ENCODE results near the gene SRGAP3.

- TF ChIP-seq EP300 (IDR thresholded peaks at IDR 0.05; ENCODE audit: borderline replicate concordance in 1 of 2, control insufficient read depth in 1 of 2, low read depth in 2 of 2, low read length in 2 of 2) (no peak), GATAD2B (conservative IDR thresholded peaks at IDR 0.05; ENCODE audit: low read depth) (no peak), ETV6 (conservative IDR thresholded peaks at IDR 0.05 in 1 of 2, IDR thresholded peaks at IDR 0.05 in 1 of 2; ENCODE audit: borderline replicate concordance in 1 of 2, low read depth in 1 of 2) (no peak), RFX5 (IDR thresholded peaks at IDR 0.05; ENCODE audit: low read depth, low read length) (no peak), FOS (IDR thresholded peaks at IDR 0.05; ENCODE audit: borderline replicate concordance, extremely low read depth, insufficient read length) (no peak), EZH2 (IDR thresholded peaks at IDR 0.05; ENCODE audit: borderline replicate concordance, control insufficient read depth, low read depth, low read length) (no peak), POLR2A (IDR thresholded peaks at IDR 0.05; ENCODE audit: low read depth, low read length) (no peak), TAF1 (IDR thresholded peaks at IDR 0.05; ENCODE audit: borderline replicate concordance, low read depth, low read length) (no peak), RELA (IDR thresholded peaks at IDR 0.05; ENCODE audit: borderline replicate concordance, partially characterized antibody) (no peak)
- TF ChIP-seq, protein P1, sequence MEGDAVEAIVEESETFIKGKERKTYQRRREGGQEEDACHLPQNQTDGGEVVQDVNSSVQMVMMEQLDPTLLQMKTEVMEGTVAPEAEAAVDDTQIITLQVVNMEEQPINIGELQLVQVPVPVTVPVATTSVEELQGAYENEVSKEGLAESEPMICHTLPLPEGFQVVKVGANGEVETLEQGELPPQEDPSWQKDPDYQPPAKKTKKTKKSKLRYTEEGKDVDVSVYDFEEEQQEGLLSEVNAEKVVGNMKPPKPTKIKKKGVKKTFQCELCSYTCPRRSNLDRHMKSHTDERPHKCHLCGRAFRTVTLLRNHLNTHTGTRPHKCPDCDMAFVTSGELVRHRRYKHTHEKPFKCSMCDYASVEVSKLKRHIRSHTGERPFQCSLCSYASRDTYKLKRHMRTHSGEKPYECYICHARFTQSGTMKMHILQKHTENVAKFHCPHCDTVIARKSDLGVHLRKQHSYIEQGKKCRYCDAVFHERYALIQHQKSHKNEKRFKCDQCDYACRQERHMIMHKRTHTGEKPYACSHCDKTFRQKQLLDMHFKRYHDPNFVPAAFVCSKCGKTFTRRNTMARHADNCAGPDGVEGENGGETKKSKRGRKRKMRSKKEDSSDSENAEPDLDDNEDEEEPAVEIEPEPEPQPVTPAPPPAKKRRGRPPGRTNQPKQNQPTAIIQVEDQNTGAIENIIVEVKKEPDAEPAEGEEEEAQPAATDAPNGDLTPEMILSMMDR (IDR thresholded peaks at IDR 0.05 in 2 of 3, conservative IDR thresholded peaks at IDR 0.05 in 1 of 3; ENCODE audit: control insufficient read depth in 2 of 3, extremely low read depth in 1 of 3, insufficient read depth in 1 of 3, low read depth in 3 of 3, low read length in 3 of 3): no peak
- TF ChIP-seq, protein P2, sequence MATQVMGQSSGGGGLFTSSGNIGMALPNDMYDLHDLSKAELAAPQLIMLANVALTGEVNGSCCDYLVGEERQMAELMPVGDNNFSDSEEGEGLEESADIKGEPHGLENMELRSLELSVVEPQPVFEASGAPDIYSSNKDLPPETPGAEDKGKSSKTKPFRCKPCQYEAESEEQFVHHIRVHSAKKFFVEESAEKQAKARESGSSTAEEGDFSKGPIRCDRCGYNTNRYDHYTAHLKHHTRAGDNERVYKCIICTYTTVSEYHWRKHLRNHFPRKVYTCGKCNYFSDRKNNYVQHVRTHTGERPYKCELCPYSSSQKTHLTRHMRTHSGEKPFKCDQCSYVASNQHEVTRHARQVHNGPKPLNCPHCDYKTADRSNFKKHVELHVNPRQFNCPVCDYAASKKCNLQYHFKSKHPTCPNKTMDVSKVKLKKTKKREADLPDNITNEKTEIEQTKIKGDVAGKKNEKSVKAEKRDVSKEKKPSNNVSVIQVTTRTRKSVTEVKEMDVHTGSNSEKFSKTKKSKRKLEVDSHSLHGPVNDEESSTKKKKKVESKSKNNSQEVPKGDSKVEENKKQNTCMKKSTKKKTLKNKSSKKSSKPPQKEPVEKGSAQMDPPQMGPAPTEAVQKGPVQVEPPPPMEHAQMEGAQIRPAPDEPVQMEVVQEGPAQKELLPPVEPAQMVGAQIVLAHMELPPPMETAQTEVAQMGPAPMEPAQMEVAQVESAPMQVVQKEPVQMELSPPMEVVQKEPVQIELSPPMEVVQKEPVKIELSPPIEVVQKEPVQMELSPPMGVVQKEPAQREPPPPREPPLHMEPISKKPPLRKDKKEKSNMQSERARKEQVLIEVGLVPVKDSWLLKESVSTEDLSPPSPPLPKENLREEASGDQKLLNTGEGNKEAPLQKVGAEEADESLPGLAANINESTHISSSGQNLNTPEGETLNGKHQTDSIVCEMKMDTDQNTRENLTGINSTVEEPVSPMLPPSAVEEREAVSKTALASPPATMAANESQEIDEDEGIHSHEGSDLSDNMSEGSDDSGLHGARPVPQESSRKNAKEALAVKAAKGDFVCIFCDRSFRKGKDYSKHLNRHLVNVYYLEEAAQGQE (IDR thresholded peaks at IDR 0.05; ENCODE audit: low read depth, low read length): no peak
Measured at GRCh38 chr3:9213019-9213634, 36.3 kb downstream of the SRGAP3 start.
